WTC11 (cell line): Measurements from ENCODE around the gene POPDC3.

Source experiments
- NR2C2 ChIP-seq: sonication (generic); formaldehyde crosslinking; IDR thresholded peaks from 2 replicates; pipeline ENCODE4 v1.8.0; 2022; ENCODE audit warnings: mild to moderate bottlenecking, missing genetic modification reagents
- TCF7 ChIP-seq: sonication (generic); formaldehyde crosslinking; IDR thresholded peaks from 2 replicates; pipeline ENCODE4 v1.8.0; 2022; ENCODE audit warnings: mild to moderate bottlenecking, low read depth, missing genetic modification reagents, moderate library complexity
- TF ChIP-seq, protein P1 (sequence below): sonication (generic); formaldehyde crosslinking; IDR thresholded peaks from 2 replicates; pipeline ENCODE4 v1.8.1; 2023; ENCODE audit warnings: mild to moderate bottlenecking, missing genetic modification reagents, moderate library complexity
- TF ChIP-seq, protein P2 (sequence below): sonication (generic); formaldehyde crosslinking; IDR thresholded peaks from 2 replicates; pipeline ENCODE4 v1.8.0; 2022; ENCODE audit warnings: mild to moderate bottlenecking, missing genetic modification reagents
- TF ChIP-seq, protein P3 (sequence below): sonication (generic); formaldehyde crosslinking; IDR thresholded peaks from 2 replicates; pipeline ENCODE4 v1.8.1; 2023; ENCODE audit warnings: mild to moderate bottlenecking, missing genetic modification reagents, moderate library complexity
- TF ChIP-seq, protein P4 (sequence below): fragments of 200-600 bp; IDR thresholded peaks from 2 replicates; pipeline ENCODE4 v1.8.0; 2022; ENCODE audit warnings: antibody characterized with exemption
- TF ChIP-seq, protein P5 (sequence below): sonication (generic); formaldehyde crosslinking; IDR thresholded peaks from 2 replicates; pipeline ENCODE4 v1.8.1; 2022; ENCODE audit warnings: mild to moderate bottlenecking, missing genetic modification reagents, moderate library complexity, borderline replicate concordance

DNA sequence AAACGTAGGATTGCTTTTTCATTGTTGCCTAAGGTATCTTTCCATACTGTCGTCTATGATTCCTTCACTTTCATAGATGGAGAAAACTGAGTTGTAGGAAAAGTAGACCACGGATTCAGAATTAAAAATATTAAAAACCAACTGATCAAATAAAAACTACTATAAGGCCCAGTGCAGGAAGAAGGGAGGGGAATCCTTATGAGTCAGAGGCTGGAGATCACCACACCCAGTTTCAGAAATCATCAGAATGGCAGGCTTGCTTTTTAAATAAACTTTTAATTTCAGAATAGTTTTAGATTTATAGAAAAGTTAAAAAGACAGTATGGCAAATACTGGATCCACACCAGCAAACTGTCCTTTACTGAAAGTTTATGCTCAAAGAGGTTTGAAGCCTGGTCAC lies 32.0 kb upstream of the POPDC3 start:
- TF ChIP-seq, protein P1, sequence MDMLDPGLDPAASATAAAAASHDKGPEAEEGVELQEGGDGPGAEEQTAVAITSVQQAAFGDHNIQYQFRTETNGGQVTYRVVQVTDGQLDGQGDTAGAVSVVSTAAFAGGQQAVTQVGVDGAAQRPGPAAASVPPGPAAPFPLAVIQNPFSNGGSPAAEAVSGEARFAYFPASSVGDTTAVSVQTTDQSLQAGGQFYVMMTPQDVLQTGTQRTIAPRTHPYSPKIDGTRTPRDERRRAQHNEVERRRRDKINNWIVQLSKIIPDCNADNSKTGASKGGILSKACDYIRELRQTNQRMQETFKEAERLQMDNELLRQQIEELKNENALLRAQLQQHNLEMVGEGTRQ: no peak
- TF ChIP-seq, protein P2, sequence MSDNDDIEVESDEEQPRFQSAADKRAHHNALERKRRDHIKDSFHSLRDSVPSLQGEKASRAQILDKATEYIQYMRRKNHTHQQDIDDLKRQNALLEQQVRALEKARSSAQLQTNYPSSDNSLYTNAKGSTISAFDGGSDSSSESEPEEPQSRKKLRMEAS: no peak
- TF ChIP-seq, protein P3, sequence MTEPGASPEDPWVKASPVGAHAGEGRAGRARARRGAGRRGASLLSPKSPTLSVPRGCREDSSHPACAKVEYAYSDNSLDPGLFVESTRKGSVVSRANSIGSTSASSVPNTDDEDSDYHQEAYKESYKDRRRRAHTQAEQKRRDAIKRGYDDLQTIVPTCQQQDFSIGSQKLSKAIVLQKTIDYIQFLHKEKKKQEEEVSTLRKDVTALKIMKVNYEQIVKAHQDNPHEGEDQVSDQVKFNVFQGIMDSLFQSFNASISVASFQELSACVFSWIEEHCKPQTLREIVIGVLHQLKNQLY (CRISPR knock-in tag): no peak
- TF ChIP-seq, protein P4, sequence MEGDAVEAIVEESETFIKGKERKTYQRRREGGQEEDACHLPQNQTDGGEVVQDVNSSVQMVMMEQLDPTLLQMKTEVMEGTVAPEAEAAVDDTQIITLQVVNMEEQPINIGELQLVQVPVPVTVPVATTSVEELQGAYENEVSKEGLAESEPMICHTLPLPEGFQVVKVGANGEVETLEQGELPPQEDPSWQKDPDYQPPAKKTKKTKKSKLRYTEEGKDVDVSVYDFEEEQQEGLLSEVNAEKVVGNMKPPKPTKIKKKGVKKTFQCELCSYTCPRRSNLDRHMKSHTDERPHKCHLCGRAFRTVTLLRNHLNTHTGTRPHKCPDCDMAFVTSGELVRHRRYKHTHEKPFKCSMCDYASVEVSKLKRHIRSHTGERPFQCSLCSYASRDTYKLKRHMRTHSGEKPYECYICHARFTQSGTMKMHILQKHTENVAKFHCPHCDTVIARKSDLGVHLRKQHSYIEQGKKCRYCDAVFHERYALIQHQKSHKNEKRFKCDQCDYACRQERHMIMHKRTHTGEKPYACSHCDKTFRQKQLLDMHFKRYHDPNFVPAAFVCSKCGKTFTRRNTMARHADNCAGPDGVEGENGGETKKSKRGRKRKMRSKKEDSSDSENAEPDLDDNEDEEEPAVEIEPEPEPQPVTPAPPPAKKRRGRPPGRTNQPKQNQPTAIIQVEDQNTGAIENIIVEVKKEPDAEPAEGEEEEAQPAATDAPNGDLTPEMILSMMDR: no peak
- no peak for TF ChIP-seq NR2C2 (CRISPR knock-in tag)
- TF ChIP-seq TCF7: no peak
- TF ChIP-seq, protein P5, sequence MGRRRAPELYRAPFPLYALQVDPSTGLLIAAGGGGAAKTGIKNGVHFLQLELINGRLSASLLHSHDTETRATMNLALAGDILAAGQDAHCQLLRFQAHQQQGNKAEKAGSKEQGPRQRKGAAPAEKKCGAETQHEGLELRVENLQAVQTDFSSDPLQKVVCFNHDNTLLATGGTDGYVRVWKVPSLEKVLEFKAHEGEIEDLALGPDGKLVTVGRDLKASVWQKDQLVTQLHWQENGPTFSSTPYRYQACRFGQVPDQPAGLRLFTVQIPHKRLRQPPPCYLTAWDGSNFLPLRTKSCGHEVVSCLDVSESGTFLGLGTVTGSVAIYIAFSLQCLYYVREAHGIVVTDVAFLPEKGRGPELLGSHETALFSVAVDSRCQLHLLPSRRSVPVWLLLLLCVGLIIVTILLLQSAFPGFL: no peak
